SK-N-SH treated with all-trans-retinoic acid at 6 μM for 48 hours (cell line): Measurements from ENCODE around the gene KCNK6.

ENCODE experiments used
- ATAC-seq: fragments of 200-7000 bp; cut with Tn5 transposase; 3 replicates; pipeline ENCODE4 v1.9.1; 2020; ENCODE audit warnings: mild to moderate bottlenecking, moderate library complexity
- ARNTL ChIP-seq: fragments of 450-650 bp; formaldehyde crosslinking; IDR thresholded peaks from 2 replicates; pipeline ENCODE4 v1.5.0; 2020; ENCODE audit warnings: low read depth, mild to moderate bottlenecking, moderate library complexity, borderline replicate concordance
- BACH2 ChIP-seq: fragments of 250-450 bp; sonication (Bioruptor Pico); IDR thresholded peaks from 2 replicates; pipeline ENCODE4 v1.9.0; 2021; ENCODE audit warnings: mild to moderate bottlenecking, borderline replicate concordance
- CREB5 ChIP-seq: fragments of 250-450 bp; sonication (Bioruptor Pico); IDR thresholded peaks from 2 replicates; pipeline ENCODE4 v1.5.1; 2020; ENCODE audit warnings: low read depth, mild to moderate bottlenecking, moderate library complexity
- CSDC2 ChIP-seq: fragments of 250-450 bp; sonication (Bioruptor Pico); IDR thresholded peaks from 2 replicates; pipeline ENCODE4 v1.5.0; 2020; ENCODE audit warnings: mild to moderate bottlenecking, moderate library complexity
- ESRRG ChIP-seq: fragments of 250-450 bp; sonication (Bioruptor Pico); IDR thresholded peaks from 2 replicates; pipeline ENCODE4 v1.6.1; 2021; ENCODE audit warnings: mild to moderate bottlenecking
- GLIS3 ChIP-seq: fragments of 250-450 bp; sonication (Bioruptor Pico); IDR thresholded peaks from 2 replicates; pipeline ENCODE4 v1.5.0; 2020; ENCODE audit warnings: mild to moderate bottlenecking, moderate library complexity
- ISL1 ChIP-seq: fragments of 250-450 bp; sonication (Bioruptor Pico); IDR thresholded peaks from 2 replicates; pipeline ENCODE4 v2.1.2; 2022; ENCODE audit warnings: mild to moderate bottlenecking, moderate library complexity
- OSR1 ChIP-seq: fragments of 250-450 bp; sonication (Bioruptor Pico); IDR thresholded peaks from 2 replicates; pipeline ENCODE4 v1.8.0; 2022; ENCODE audit warnings: moderate library complexity, mild to moderate bottlenecking, inconsistent platforms
- PATZ1 ChIP-seq: fragments of 250-450 bp; sonication (Bioruptor Pico); IDR thresholded peaks from 2 replicates; pipeline ENCODE4 v1.8.0; 2020; ENCODE audit warnings: mild to moderate bottlenecking, moderate library complexity, borderline replicate concordance
- POU6F1 ChIP-seq: fragments of 250-450 bp; sonication (Bioruptor Pico); IDR thresholded peaks from 2 replicates; pipeline ENCODE4 v1.8.0; 2021; ENCODE audit warnings: low read depth, mild to moderate bottlenecking, moderate library complexity, borderline replicate concordance
- RARB ChIP-seq: fragments of 250-450 bp; sonication (Bioruptor Pico); IDR thresholded peaks from 2 replicates; pipeline ENCODE4 v1.8.0; 2021; ENCODE audit warnings: mild to moderate bottlenecking, moderate library complexity
- SNAI2 ChIP-seq: fragments of 250-450 bp; sonication (Bioruptor Pico); IDR thresholded peaks from 2 replicates; pipeline ENCODE4 v1.5.0; 2020; ENCODE audit warnings: mild to moderate bottlenecking, moderate library complexity
- TCF4 ChIP-seq: fragments of 250-450 bp; sonication (Bioruptor Pico); IDR thresholded peaks from 2 replicates; pipeline ENCODE4 v1.8.0; 2021; ENCODE audit warnings: mild to moderate bottlenecking, moderate library complexity, borderline replicate concordance
- TOX ChIP-seq: fragments of 250-450 bp; sonication (Bioruptor Pico); IDR thresholded peaks from 2 replicates; pipeline ENCODE4 v1.8.0; 2021; ENCODE audit warnings: mild to moderate bottlenecking, moderate library complexity, borderline replicate concordance
- TSHZ2 ChIP-seq: fragments of 250-450 bp; sonication (Bioruptor Pico); IDR thresholded peaks from 2 replicates; pipeline ENCODE4 v1.5.0; 2020; ENCODE audit warnings: mild to moderate bottlenecking, moderate library complexity
- ZC3H10 ChIP-seq: fragments of 250-450 bp; sonication (Bioruptor Pico); IDR thresholded peaks from 2 replicates; pipeline ENCODE4 v1.5.1; 2021; ENCODE audit warnings: mild to moderate bottlenecking, moderate library complexity
- ZFP3 ChIP-seq: fragments of 250-450 bp; sonication (Bioruptor Pico); IDR thresholded peaks from 2 replicates; pipeline ENCODE4 v1.5.0; 2020; ENCODE audit warnings: mild to moderate bottlenecking, moderate library complexity
- ZFP30 ChIP-seq: fragments of 450-650 bp; formaldehyde crosslinking; IDR thresholded peaks from 2 replicates; pipeline ENCODE4 v1.5.0; 2022; ENCODE audit warnings: mild to moderate bottlenecking, moderate library complexity
- ZNF565 ChIP-seq: fragments of 450-650 bp; formaldehyde crosslinking; conservative IDR thresholded peaks from 2 replicates; pipeline ENCODE4 v1.5.0; 2020; ENCODE audit warnings: low read depth, mild to moderate bottlenecking, moderate library complexity
- ZNF70 ChIP-seq: fragments of 450-650 bp; formaldehyde crosslinking; IDR thresholded peaks from 2 replicates; pipeline ENCODE4 v1.5.0; 2020; ENCODE audit warnings: mild to moderate bottlenecking, moderate library complexity
- ZNF8 ChIP-seq: fragments of 450-650 bp; formaldehyde crosslinking; IDR thresholded peaks from 2 replicates; pipeline ENCODE4 v1.5.0; 2020; ENCODE audit warnings: mild to moderate bottlenecking, moderate library complexity

KCNK6 gene

GRCh38 chr19:38303517-38304351 is 15.9 kb upstream of the KCNK6 start, which contains the start of gene C19orf33 (continued):
- no peak for TF ChIP-seq ZNF565 (CRISPR knock-in tag)

- no peak for TF ChIP-seq TCF4 (CRISPR knock-in tag)
- no peak for TF ChIP-seq ESRRG (CRISPR knock-in tag)
- TF ChIP-seq PATZ1 (CRISPR knock-in tag) = no peak
- TF ChIP-seq ZNF70 = no peak
- TF ChIP-seq ZNF565 (CRISPR knock-in tag) = no peak
- no peak for TF ChIP-seq POU6F1 (CRISPR knock-in tag)
- TF ChIP-seq ZFP30 (CRISPR knock-in tag) = no peak
- no peak for TF ChIP-seq TSHZ2
- no peak for TF ChIP-seq ZNF8
- TF ChIP-seq TOX (CRISPR knock-in tag) = no peak
- TF ChIP-seq CSDC2 (CRISPR knock-in tag) = no peak
- no peak for TF ChIP-seq BACH2
- no peak for TF ChIP-seq ARNTL (CRISPR knock-in tag)
- TF ChIP-seq GLIS3 (CRISPR knock-in tag) = no peak
- TF ChIP-seq ZFP3 (CRISPR knock-in tag) = no peak
- TF ChIP-seq CREB5 (CRISPR knock-in tag) = no peak
- TF ChIP-seq RARB = no peak
- no peak for TF ChIP-seq ISL1 (CRISPR knock-in tag)
- no peak for TF ChIP-seq SNAI2 (CRISPR knock-in tag)
- no peak for TF ChIP-seq ZC3H10 (CRISPR knock-in tag)
- ATAC-seq = no peak
Observed at GRCh38 chr19:38304352-38304865, 15.2 kb upstream of the KCNK6 start.

- no peak for ATAC-seq
- TF ChIP-seq TCF4 (CRISPR knock-in tag) = no peak
- TF ChIP-seq ESRRG (CRISPR knock-in tag) = no peak
- no peak for TF ChIP-seq CREB5 (CRISPR knock-in tag)
- no peak for TF ChIP-seq OSR1 (CRISPR knock-in tag)
- no peak for TF ChIP-seq ZNF70
- TF ChIP-seq ZFP30 (CRISPR knock-in tag) = no peak
- TF ChIP-seq BACH2 = no peak
Observed at GRCh38 chr19:38304866-38305429, 14.7 kb upstream of the KCNK6 start.
